Measurements from ENCODE around the gene TRAPPC2. TPM values are rescaled to one million over a fixed set of nuclear protein-coding genes. Genes with fewer than 3 reads are reported as not detected.

The TRAPPC2 gene
- total and polyA plus RNA-seq, 2 of the 13 experiments (the other 11 are each of a cell fraction or from before 2014, with no cell fraction given): 4.4 to 8.1 TPM

GRCh38 chrX:13734278-13735172, at the start of gene TRAPPC2, which contains the start of gene OFD1 (continued):
- TF ChIP-seq KMT2A (CRISPR knock-in tag; IDR thresholded peaks at IDR 0.05) (0 out of 2 replicates have a peak, but pooled peaks have one; percentile 55), ZNF547 (CRISPR knock-in tag; IDR thresholded peaks at IDR 0.05) (0 out of 2 replicates have a peak, but pooled peaks have one; percentile 42), ZNF678 (CRISPR knock-in tag; IDR thresholded peaks at IDR 0.05) (0 out of 2 replicates have a peak, but pooled peaks have one; percentile 38), NR2C2 (CRISPR knock-in tag; IDR thresholded peaks at IDR 0.05; ENCODE audit: borderline replicate concordance) (peak; percentile 52; the same call in 1 of the 2 replicates), ZNF772 (CRISPR knock-in tag; IDR thresholded peaks at IDR 0.05) (peak; percentile 57; the same call in 1 of the 2 replicates), KDM2A (CRISPR knock-in tag; IDR thresholded peaks at IDR 0.05; ENCODE audit: borderline replicate concordance, low read depth) (peak; percentile 60; the same call in 1 of the 2 replicates), THAP11 (CRISPR knock-in tag; IDR thresholded peaks at IDR 0.05) (peak; percentile 78), PHF21A (CRISPR knock-in tag; IDR thresholded peaks at IDR 0.05) (0 out of 2 replicates have a peak, but pooled peaks have one; percentile 28), GATAD1 (CRISPR knock-in tag; IDR thresholded peaks at IDR 0.05) (peak; percentile 81), SIN3B (IDR thresholded peaks at IDR 0.05; ENCODE audit: low read length) (no peak; the same call in 1 of the 2 replicates), CBX1 (IDR thresholded peaks at IDR 0.05; ENCODE audit: low read depth) (no peak), KDM5A (IDR thresholded peaks at IDR 0.05; ENCODE audit: borderline replicate concordance, low read length) (peak; percentile 71; the same call in 1 of the 2 replicates), ZEB1 (IDR thresholded peaks at IDR 0.05; ENCODE audit: insufficient replicate concordance, low read depth) (peak; percentile 62), JUN (CRISPR knock-in tag; IDR thresholded peaks at IDR 0.05) (no peak), YEATS2 (CRISPR knock-in tag; IDR thresholded peaks at IDR 0.05; ENCODE audit: borderline replicate concordance) (peak; percentile 90), CBFB (CRISPR knock-in tag; IDR thresholded peaks at IDR 0.05) (no peak)
- TF ChIP-seq, protein P1, sequence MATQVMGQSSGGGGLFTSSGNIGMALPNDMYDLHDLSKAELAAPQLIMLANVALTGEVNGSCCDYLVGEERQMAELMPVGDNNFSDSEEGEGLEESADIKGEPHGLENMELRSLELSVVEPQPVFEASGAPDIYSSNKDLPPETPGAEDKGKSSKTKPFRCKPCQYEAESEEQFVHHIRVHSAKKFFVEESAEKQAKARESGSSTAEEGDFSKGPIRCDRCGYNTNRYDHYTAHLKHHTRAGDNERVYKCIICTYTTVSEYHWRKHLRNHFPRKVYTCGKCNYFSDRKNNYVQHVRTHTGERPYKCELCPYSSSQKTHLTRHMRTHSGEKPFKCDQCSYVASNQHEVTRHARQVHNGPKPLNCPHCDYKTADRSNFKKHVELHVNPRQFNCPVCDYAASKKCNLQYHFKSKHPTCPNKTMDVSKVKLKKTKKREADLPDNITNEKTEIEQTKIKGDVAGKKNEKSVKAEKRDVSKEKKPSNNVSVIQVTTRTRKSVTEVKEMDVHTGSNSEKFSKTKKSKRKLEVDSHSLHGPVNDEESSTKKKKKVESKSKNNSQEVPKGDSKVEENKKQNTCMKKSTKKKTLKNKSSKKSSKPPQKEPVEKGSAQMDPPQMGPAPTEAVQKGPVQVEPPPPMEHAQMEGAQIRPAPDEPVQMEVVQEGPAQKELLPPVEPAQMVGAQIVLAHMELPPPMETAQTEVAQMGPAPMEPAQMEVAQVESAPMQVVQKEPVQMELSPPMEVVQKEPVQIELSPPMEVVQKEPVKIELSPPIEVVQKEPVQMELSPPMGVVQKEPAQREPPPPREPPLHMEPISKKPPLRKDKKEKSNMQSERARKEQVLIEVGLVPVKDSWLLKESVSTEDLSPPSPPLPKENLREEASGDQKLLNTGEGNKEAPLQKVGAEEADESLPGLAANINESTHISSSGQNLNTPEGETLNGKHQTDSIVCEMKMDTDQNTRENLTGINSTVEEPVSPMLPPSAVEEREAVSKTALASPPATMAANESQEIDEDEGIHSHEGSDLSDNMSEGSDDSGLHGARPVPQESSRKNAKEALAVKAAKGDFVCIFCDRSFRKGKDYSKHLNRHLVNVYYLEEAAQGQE (IDR thresholded peaks at IDR 0.05; ENCODE audit: borderline replicate concordance in 1 of 2, low read depth in 1 of 2, low read length in 2 of 2): 0 out of 4 replicates have a peak, but pooled peaks of 1 of the 2 experiments have one; percentile 10
- TF ChIP-seq, protein P2, sequence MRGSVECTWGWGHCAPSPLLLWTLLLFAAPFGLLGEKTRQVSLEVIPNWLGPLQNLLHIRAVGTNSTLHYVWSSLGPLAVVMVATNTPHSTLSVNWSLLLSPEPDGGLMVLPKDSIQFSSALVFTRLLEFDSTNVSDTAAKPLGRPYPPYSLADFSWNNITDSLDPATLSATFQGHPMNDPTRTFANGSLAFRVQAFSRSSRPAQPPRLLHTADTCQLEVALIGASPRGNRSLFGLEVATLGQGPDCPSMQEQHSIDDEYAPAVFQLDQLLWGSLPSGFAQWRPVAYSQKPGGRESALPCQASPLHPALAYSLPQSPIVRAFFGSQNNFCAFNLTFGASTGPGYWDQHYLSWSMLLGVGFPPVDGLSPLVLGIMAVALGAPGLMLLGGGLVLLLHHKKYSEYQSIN (CRISPR knock-in tag; IDR thresholded peaks at IDR 0.05; ENCODE audit: borderline replicate concordance): no peak
